OCI-LY3 (cell line): ENCODE results near the gene ACCS.

ENCODE experiments used
- H2AFZ ChIP-seq: fragments of 200-600, 300-600 bp; shearing (Covaris generic); 2 replicates; pipeline ENCODE4 v1.6.0; 2014; ENCODE audit warnings: antibody characterized with exemption, low read depth, low read length
- H3K27ac ChIP-seq: fragments of 200-600, 300-600 bp; sonication (generic); 2 replicates; pipeline ENCODE4 v1.5.1; 2014; ENCODE audit warnings: mild to moderate bottlenecking, low read length, moderate library complexity, mixed read lengths
- H3K27me3 ChIP-seq: fragments of 200-600, 300-600 bp; sonication (generic); 2 replicates; pipeline ENCODE4 v1.6.1; 2014; ENCODE audit warnings: low read depth, low read length, mixed read lengths
- H3K36me3 ChIP-seq: fragments of 200-600, 300-600 bp; sonication (generic); replicated peaks from 2 replicates; pipeline ENCODE3; 2014; ENCODE audit warnings: low read depth, low read length, mixed read lengths
- H3K4me1 ChIP-seq: fragments of 300-600, 200-600 bp; sonication (generic); 2 replicates; pipeline ENCODE4 v1.6.1; 2014; ENCODE audit warnings: low read length, mixed read lengths
- H3K4me2 ChIP-seq: fragments of 200-600, 300-600 bp; sonication (generic); 2 replicates; pipeline ENCODE4 v1.6.1; 2014; ENCODE audit warnings: low read length, mixed read lengths
- H3K4me3 ChIP-seq: fragments of 300-600, 200-600 bp; sonication (generic); 2 replicates; pipeline ENCODE4 v1.5.1; 2014; ENCODE audit warnings: antibody characterized with exemption, mild to moderate bottlenecking, low read length, moderate library complexity
- H3K79me2 ChIP-seq: fragments of 300-600, 200-600 bp; shearing (Covaris generic); 2 replicates; pipeline ENCODE4 v1.6.1; 2014; ENCODE audit warnings: mild to moderate bottlenecking, low read length, mixed read lengths
- H3K9ac ChIP-seq: fragments of 300-600, 200-600 bp; shearing (Covaris generic); 2 replicates; pipeline ENCODE4 v1.6.0; 2014; ENCODE audit warnings: mild to moderate bottlenecking, low read length, moderate library complexity
- H3K9me3 ChIP-seq: fragments of 200-600, 300-600 bp; shearing (Covaris generic); 2 replicates; pipeline ENCODE4 v1.6.1; 2014; ENCODE audit warnings: low read length, mixed read lengths; ENCODE audit not compliant: insufficient read depth
- H4K20me1 ChIP-seq: fragments of 200-600, 300-600 bp; sonication (generic); 2 replicates; pipeline ENCODE4 v1.6.1; 2016; ENCODE audit warnings: low read length, mixed read lengths; ENCODE audit not compliant: insufficient read depth
- EZH2phosphoT487 ChIP-seq: fragments of 200-600 bp; shearing (Covaris generic); IDR thresholded peaks from 2 replicates; pipeline ENCODE4 v1.6.1; 2018; ENCODE audit warnings: antibody characterized with exemption, mixed run types, low read depth
- TF ChIP-seq, protein P1 (sequence below): fragments of 200-600, 300-600 bp; sonication (generic); IDR thresholded peaks from 2 replicates; pipeline ENCODE4 v1.5.1; 2014; ENCODE audit warnings: antibody characterized with exemption, low read length, low read depth

Gene ACCS

GRCh38 chr11:44033856-44034255, 32.2 kb upstream of the ACCS start:
- TF ChIP-seq, protein P1, sequence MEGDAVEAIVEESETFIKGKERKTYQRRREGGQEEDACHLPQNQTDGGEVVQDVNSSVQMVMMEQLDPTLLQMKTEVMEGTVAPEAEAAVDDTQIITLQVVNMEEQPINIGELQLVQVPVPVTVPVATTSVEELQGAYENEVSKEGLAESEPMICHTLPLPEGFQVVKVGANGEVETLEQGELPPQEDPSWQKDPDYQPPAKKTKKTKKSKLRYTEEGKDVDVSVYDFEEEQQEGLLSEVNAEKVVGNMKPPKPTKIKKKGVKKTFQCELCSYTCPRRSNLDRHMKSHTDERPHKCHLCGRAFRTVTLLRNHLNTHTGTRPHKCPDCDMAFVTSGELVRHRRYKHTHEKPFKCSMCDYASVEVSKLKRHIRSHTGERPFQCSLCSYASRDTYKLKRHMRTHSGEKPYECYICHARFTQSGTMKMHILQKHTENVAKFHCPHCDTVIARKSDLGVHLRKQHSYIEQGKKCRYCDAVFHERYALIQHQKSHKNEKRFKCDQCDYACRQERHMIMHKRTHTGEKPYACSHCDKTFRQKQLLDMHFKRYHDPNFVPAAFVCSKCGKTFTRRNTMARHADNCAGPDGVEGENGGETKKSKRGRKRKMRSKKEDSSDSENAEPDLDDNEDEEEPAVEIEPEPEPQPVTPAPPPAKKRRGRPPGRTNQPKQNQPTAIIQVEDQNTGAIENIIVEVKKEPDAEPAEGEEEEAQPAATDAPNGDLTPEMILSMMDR, result no peak
- TF ChIP-seq EZH2phosphoT487, result no peak
- Histone ChIP-seq H3K9ac (peak overlapping the region; percentile 72; the same call in 1 of the 2 replicates), H3K4me1 (peaks cover 84% of the 10 kb centered on the region), H3K27me3 (no peaks in the 10 kb centered on the region), H3K4me2 (no peak overlapping the region; the same call in 1 of the 2 replicates), H3K27ac (peak overlapping the region; percentile 97), H3K9me3 (0 out of 2 replicates have a peak, but pooled peaks cover 4% of the 10 kb centered on the region), H4K20me1 (no peaks in the 10 kb centered on the region), H3K36me3 (peaks cover 7% of the 10 kb centered on the region), H2AFZ (no peak overlapping the region), H3K4me3 (no peak overlapping the region), H3K79me2 (no peaks in the 10 kb centered on the region)

GRCh38 chr11:44034639-44035038, 31.4 kb upstream of the ACCS start:
- Histone ChIP-seq H3K79me2 (no peaks in the 10 kb centered on the region), H2AFZ (no peak overlapping the region), H3K4me1 (peaks cover 77% of the 10 kb centered on the region), H3K9ac (peak overlapping the region; percentile 69), H3K4me2 (peak overlapping the region; percentile 48), H3K9me3 (0 out of 2 replicates have a peak, but pooled peaks cover 4% of the 10 kb centered on the region), H3K27me3 (no peaks in the 10 kb centered on the region), H3K4me3 (no peak overlapping the region), H4K20me1 (no peaks in the 10 kb centered on the region), H3K27ac (peak overlapping the region; percentile 97), H3K36me3 (peaks cover 7% of the 10 kb centered on the region)
- no peak for TF ChIP-seq EZH2phosphoT487
- TF ChIP-seq, protein P1, result no peak

DNA sequence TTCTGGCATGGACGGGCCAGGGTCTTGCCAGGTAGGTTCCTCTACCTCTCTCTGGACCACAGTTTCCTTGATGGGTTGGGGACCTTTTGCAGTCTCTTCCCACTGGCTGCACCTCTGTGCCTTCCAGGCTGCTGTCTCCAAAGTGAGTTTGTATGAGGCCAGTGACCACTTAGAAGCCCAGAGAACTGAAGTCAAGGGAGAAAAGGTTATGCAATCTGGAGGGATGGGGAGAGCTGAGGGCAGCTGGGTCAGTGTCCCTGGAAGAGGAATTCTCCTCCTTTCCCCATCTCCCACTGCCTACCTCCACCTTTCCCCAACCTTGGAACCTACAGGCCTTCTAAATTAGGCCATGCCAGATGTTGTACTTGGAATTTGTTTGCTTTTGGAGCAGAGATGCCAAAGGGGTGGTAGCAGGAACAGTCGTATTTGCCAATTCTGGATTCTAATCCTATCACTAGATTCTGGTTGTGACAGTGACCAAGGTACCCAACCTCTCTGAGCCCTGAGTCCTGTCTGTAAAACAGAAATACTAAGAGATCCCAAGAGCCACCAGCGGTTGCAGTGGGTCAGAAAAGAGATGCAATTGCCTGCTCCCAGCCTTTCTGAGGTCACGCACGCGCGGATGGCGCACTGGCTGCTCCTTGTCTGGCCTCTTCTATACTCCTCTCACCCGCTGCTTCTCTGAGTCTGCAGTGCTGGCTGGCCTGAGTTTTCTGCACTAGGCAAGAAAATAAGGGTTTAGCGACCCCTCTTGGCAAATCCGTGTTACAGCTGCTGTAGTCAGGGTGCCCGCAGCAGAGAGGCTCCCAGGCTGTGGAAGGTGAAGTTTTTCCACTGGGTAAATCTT, 29.0 kb upstream of the ACCS start:
- no peak for TF ChIP-seq EZH2phosphoT487
- TF ChIP-seq, protein P1, result peak; percentile 95
- peaks cover 11% of the 10 kb centered on the region for H3K9me3 ChIP-seq

DNA sequence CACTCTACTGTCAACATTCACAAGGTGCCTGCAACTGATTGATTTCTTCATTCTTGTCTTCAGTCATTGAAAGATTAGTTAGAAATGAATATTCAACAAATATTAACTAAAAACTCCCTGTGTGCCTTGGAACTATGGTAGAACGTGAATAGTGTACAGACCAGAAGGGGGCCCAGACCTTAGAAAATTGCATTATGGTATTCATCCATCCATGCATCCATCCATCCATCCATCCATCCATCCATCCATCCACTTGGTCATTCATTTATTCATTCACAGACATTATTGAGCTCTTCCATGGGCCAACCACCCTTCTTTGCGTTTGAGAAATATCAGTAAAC, 28.4 kb upstream of the ACCS start:
- Histone ChIP-seq H4K20me1 (no peaks in the 10 kb centered on the region), H3K4me1 (peaks cover 48% of the 10 kb centered on the region), H3K9ac (no peak overlapping the region), H2AFZ (no peak overlapping the region), H3K4me3 (no peak overlapping the region), H3K36me3 (peaks cover 7% of the 10 kb centered on the region), H3K27ac (no peak overlapping the region), H3K4me2 (no peak overlapping the region), H3K79me2 (no peaks in the 10 kb centered on the region), H3K27me3 (no peaks in the 10 kb centered on the region), H3K9me3 (peaks cover 11% of the 10 kb centered on the region)
- TF ChIP-seq, protein P1, result no peak
- TF ChIP-seq EZH2phosphoT487, result no peak

More for the DNA sequence above, 29.0 kb upstream of the ACCS start:
- Histone ChIP-seq H3K4me1 (peaks cover 54% of the 10 kb centered on the region), H3K4me3 (0 out of 2 replicates have a peak overlapping the region, but pooled peaks have one; percentile 16), H3K79me2 (no peaks in the 10 kb centered on the region), H4K20me1 (no peaks in the 10 kb centered on the region), H3K27ac (peak overlapping the region; percentile 68), H3K4me2 (peak overlapping the region; percentile 51), H3K9ac (peak overlapping the region; percentile 60), H2AFZ (peak overlapping the region; percentile 33; the same call in 1 of the 2 replicates), H3K36me3 (peaks cover 7% of the 10 kb centered on the region), H3K27me3 (no peaks in the 10 kb centered on the region)
